ENCODE results near the gene ZNRF2.
A peak's percentile ranks its signal among the peaks of the same experiment; 100 is the strongest.

The ZNRF2 gene

DNA sequence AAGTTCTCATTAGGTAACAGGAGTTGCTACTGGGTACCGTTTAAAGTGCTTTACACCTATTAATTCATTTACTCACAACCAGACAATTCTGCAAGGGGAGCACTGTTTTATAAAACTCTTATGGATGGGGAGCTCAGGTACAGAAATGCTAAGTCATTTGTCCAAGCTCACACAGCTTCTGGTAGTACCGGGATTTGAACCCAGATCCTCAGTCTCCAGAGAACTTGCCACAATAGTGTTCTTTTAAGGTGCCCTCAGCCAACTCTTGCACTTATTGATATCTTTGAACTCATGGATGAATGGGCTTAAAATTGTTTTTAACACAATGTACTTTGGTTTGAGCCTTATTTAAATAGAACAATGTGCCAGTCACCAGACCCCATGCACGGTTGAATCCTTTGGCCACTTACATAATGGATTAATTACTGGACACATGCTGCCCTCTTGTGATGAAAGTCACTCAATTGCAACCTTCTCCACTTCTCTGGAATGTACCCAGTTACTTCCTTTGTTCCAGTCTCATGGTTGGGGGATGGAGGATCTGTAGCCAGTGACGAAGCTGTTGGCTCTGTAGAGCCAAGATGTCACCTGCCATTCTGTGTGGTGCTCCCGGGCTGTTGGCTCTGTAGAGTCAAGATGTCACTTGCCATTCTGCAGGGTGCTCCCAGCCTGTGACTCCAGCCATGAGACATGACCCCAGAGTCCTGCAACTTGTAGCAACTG lies 128.5 kb downstream of the ZNRF2 start:
- DNase-seq (ENCODE audit: low spot score), result peak; percentile 37

DNA sequence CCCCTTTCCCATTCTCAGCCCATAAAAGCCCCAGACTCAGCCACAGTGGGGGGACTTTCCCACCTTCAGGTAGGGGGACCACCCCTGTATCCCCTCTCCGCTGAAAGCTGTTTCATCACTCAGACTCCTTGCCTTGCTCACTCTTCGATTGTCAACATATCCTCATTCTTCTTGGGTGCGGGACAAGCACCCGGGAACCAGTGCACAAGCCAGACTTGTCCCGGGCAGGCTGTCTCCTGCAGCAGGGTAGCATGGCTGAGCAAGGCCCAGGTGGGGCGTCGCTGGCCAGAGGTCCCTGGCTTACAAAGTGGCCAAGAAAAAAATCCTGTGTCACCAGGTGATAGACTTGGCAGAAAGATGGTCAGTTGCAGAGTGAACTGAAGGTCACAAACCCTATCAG lies 129.5 kb downstream of the ZNRF2 start:
- no peak for DNase-seq (ENCODE audit: low spot score)

All from CD4-positive, alpha-beta T cell treated with Interleukin-15 for 4 hours (primary cell).